C4-2B (cell line): ENCODE measurements around the gene VPS36.

ENCODE experiments used
- ZFX ChIP-seq: fragments of 450-650 bp; IDR thresholded peaks from 2 replicates; pipeline ENCODE4 v1.6.1; 2017
- TF ChIP-seq, protein P1 (sequence below): fragments of 450-650 bp; conservative IDR thresholded peaks from 2 replicates; pipeline ENCODE4 v1.5.1; 2017; ENCODE audit warnings: mild to moderate bottlenecking

DNA sequence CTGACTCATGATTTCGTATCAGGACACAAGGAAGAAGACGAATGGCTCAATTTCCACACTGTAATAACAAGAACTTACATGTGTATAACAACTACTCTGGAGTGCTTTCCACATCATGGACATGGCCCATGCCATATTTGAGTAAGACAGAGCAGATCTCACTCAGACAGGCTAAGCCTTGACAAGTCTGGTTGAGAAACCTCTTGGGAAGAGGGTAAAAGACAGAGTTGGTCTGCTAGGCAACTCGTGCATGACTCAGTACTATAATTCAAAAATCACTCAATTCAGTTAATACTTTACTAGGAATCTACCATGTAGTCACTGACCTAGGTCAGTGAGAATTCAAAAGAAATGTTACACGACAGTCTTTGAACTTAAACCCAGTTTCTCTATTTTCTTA, 38.8 kb downstream of the VPS36 start:
- TF ChIP-seq, protein P1, sequence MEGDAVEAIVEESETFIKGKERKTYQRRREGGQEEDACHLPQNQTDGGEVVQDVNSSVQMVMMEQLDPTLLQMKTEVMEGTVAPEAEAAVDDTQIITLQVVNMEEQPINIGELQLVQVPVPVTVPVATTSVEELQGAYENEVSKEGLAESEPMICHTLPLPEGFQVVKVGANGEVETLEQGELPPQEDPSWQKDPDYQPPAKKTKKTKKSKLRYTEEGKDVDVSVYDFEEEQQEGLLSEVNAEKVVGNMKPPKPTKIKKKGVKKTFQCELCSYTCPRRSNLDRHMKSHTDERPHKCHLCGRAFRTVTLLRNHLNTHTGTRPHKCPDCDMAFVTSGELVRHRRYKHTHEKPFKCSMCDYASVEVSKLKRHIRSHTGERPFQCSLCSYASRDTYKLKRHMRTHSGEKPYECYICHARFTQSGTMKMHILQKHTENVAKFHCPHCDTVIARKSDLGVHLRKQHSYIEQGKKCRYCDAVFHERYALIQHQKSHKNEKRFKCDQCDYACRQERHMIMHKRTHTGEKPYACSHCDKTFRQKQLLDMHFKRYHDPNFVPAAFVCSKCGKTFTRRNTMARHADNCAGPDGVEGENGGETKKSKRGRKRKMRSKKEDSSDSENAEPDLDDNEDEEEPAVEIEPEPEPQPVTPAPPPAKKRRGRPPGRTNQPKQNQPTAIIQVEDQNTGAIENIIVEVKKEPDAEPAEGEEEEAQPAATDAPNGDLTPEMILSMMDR: no peak
- TF ChIP-seq ZFX: no peak
